ENCODE measurements around the gene SMAD1.

The SMAD1 gene

GRCh38 chr4:145481164-145481941, at the start of gene SMAD1:
Gene SMAD1 (plus strand): TSS chr4:145481853. CDS start chr4:145514614, 32,761 bp downstream.
- peak; percentile 68 for DNase-seq

- no peak for DNase-seq
Measured at GRCh38 chr4:145433684-145434083, 48.0 kb upstream of the SMAD1 start.

- DNase-seq, result no peak
Measured at GRCh38 chr4:145435646-145436045, 46.0 kb upstream of the SMAD1 start.

- DNase-seq, result no peak
Measured at GRCh38 chr4:145436114-145436513, 45.5 kb upstream of the SMAD1 start.

GRCh38 chr4:145436796-145437195, 44.9 kb upstream of the SMAD1 start:
- DNase-seq, result no peak

- DNase-seq, result no peak
Measured at GRCh38 chr4:145437466-145437865, 44.2 kb upstream of the SMAD1 start.

- no peak for DNase-seq
Measured at GRCh38 chr4:145438298-145438697, 43.4 kb upstream of the SMAD1 start.

GRCh38 chr4:145440292-145441007, 41.2 kb upstream of the SMAD1 start:
- DNase-seq, result no peak

GRCh38 chr4:145446184-145446583, 35.5 kb upstream of the SMAD1 start:
- no peak for DNase-seq

- no peak for DNase-seq
Measured at GRCh38 chr4:145451895-145452294, 29.8 kb upstream of the SMAD1 start.

- no peak for DNase-seq
Measured at GRCh38 chr4:145452447-145453162, 29.0 kb upstream of the SMAD1 start.

- no peak for DNase-seq
Measured at GRCh38 chr4:145453163-145453520, 28.5 kb upstream of the SMAD1 start.

- DNase-seq, result no peak
Measured at GRCh38 chr4:145473203-145473602, 8.4 kb upstream of the SMAD1 start.

GRCh38 chr4:145480257-145480656, 1.4 kb upstream of the SMAD1 start:
- peak; percentile 7 for DNase-seq

- DNase-seq, result no peak
Measured at GRCh38 chr4:145481942-145482208, 222 bp downstream of the SMAD1 start.

GRCh38 chr4:145482209-145483037, 770 bp downstream of the SMAD1 start:
- DNase-seq, result peak; percentile 20

- DNase-seq, result no peak
Measured at GRCh38 chr4:145483514-145483913, 1.9 kb downstream of the SMAD1 start.

GRCh38 chr4:145484225-145484846, 2.7 kb downstream of the SMAD1 start:
- DNase-seq, result no peak

GRCh38 chr4:145485120-145485519, 3.5 kb downstream of the SMAD1 start:
- DNase-seq, result no peak

GRCh38 chr4:145486603-145487002, 5.0 kb downstream of the SMAD1 start:
- DNase-seq, result no peak

GRCh38 chr4:145487631-145488030, 6.0 kb downstream of the SMAD1 start:
- DNase-seq, result no peak

- DNase-seq, result no peak
Measured at GRCh38 chr4:145488310-145488709, 6.7 kb downstream of the SMAD1 start.

- no peak for DNase-seq
Measured at GRCh38 chr4:145489556-145489955, 7.9 kb downstream of the SMAD1 start.
